Fibroblast of skin of right biceps (primary cell): ENCODE measurements around the gene OBP2B.
"Not testable (repeated sequence)": the region's sequence is repeated elsewhere in the genome, so short reads cannot be mapped to it uniquely, and the experiment has no call there.

Source experiments
- DNase-seq: peaks from one replicate; pipeline ENCODE4 v3.0.0-alpha.2; 2013

The OBP2B gene

GRCh38 chr9:133221177-133221809 lies 12.2 kb upstream of the OBP2B start:
- DNase-seq: no peak

- DNase-seq: not testable (repeated sequence)
Measured at GRCh38 chr9:133218049-133218975, 9.3 kb upstream of the OBP2B start.

GRCh38 chr9:133217333-133217988 lies 8.4 kb upstream of the OBP2B start:
- DNase-seq: not testable (repeated sequence)

- DNase-seq: not testable (repeated sequence)
Measured at GRCh38 chr9:133214276-133214675, 5.2 kb upstream of the OBP2B start.

GRCh38 chr9:133210609-133211008 lies 1.6 kb upstream of the OBP2B start:
- DNase-seq: no peak

- DNase-seq: no peak
Measured at GRCh38 chr9:133210202-133210532, 1.1 kb upstream of the OBP2B start.

- not testable (repeated sequence) for DNase-seq
Measured at GRCh38 chr9:133209327-133210201, 514 bp upstream of the OBP2B start.

- not testable (repeated sequence) for DNase-seq
Measured at GRCh38 chr9:133208171-133208879, 725 bp downstream of the OBP2B start.

- DNase-seq: no peak
Measured at GRCh38 chr9:133207540-133208170, 1.4 kb downstream of the OBP2B start.

- DNase-seq: no peak
Measured at GRCh38 chr9:133207021-133207531, 2.0 kb downstream of the OBP2B start.

- no peak for DNase-seq
Measured at GRCh38 chr9:133205996-133206931, 2.8 kb downstream of the OBP2B start.

- DNase-seq: not testable (repeated sequence)
Measured at GRCh38 chr9:133205481-133205887, 3.6 kb downstream of the OBP2B start.

GRCh38 chr9:133204993-133205336 lies 4.1 kb downstream of the OBP2B start:
- no peak for DNase-seq

GRCh38 chr9:133204335-133204992 lies 4.6 kb downstream of the OBP2B start:
- no peak for DNase-seq

- DNase-seq: no peak
Measured at GRCh38 chr9:133203506-133204075, 5.5 kb downstream of the OBP2B start.

GRCh38 chr9:133202688-133203453 lies 6.2 kb downstream of the OBP2B start:
- DNase-seq: no peak

GRCh38 chr9:133202145-133202513 lies 6.9 kb downstream of the OBP2B start:
- DNase-seq: no peak

GRCh38 chr9:133201424-133202144 lies 7.5 kb downstream of the OBP2B start:
- DNase-seq: no peak
